Calu3 (cell line): Measurements from ENCODE around the gene OGFOD1. TPM values are rescaled to one million over a fixed set of nuclear protein-coding genes. Genes with fewer than 3 reads are reported as not detected.

Source experiments
- Bru-seq: library from RNA; stranded (reverse); fragments of 400-500 nt; gene quantifications from one replicate; lab custom pipeline; 2021; lab: Mats Ljungman, UMichigan
- BruChase-seq, 2 experiments: library from RNA; stranded (reverse); fragments of 400-500 nt; gene quantifications; one replicate each; lab custom pipeline; 2021; lab: Mats Ljungman, UMichigan
- BruUV-seq: library from RNA; stranded (reverse); fragments of 400-500 nt; replicated peaks from 2 replicates; lab custom pipeline; 2021; lab: Mats Ljungman, UMichigan
- CTCF ChIA-PET: fragments of 300-600 bp; sonication (Branson Sonifier 250); formaldehyde crosslinking; loops from one replicate; lab custom pipeline; 2022; ENCODE audit warnings: antibody characterized with exemption; lab: Charles Lee
- DNase-seq: peaks from one replicate; pipeline ENCODE4 v3.0.0; 2022
- H3K27ac Mint-ChIP-seq: one replicate; pipeline ENCODE4 v1.8.0; 2022; ENCODE audit warnings: mixed read lengths; ENCODE audit not compliant: unreplicated experiment
- H3K27me3 Mint-ChIP-seq: one replicate; pipeline ENCODE4 v1.8.0; 2022; ENCODE audit warnings: mixed read lengths; ENCODE audit not compliant: unreplicated experiment
- H3K36me3 Mint-ChIP-seq: one replicate; pipeline ENCODE4 v1.8.0; 2022; ENCODE audit warnings: mild to moderate bottlenecking, moderate library complexity, mixed read lengths; ENCODE audit not compliant: insufficient read depth, unreplicated experiment
- H3K4me1 Mint-ChIP-seq: one replicate; pipeline ENCODE4 v1.8.0; 2022; ENCODE audit warnings: mild to moderate bottlenecking, low read depth, mixed read lengths; ENCODE audit not compliant: unreplicated experiment
- H3K4me3 Mint-ChIP-seq: one replicate; pipeline ENCODE4 v1.8.0; 2022; ENCODE audit warnings: mild to moderate bottlenecking, low read depth, moderate library complexity, mixed read lengths; ENCODE audit not compliant: unreplicated experiment
- H3K9me3 Mint-ChIP-seq: one replicate; pipeline ENCODE4 v1.8.0; 2022; ENCODE audit warnings: low read depth, mixed read lengths; ENCODE audit not compliant: unreplicated experiment
- intact Hi-C: fragments of 100-400 bp; cut with micrococcal nuclease; formaldehyde crosslinking; loops from one replicate; pipeline ENCODE4 v1.10.0; 2022; ENCODE audit not compliant: unreplicated experiment
- long read RNA-seq: library from polyadenylated mRNA; stranded (forward); transcript quantifications from one replicate; pipeline ENCODE4 v2.0.0, GENCODE V29; 2022
- total RNA-seq: library from RNA; stranded (reverse); gene quantifications from 2 replicates; pipeline ENCODE4 v1.2.3, GENCODE V29; 2022
- TF ChIP-seq, protein P1 (sequence below): fragments of 200-600 bp; IDR thresholded peaks from one replicate; pipeline ENCODE4 v1.8.0; 2022; ENCODE audit warnings: antibody characterized with exemption; ENCODE audit not compliant: unreplicated experiment

OGFOD1 gene
- 59.6 and 60.6 TPM in 2 replicates for total RNA-seq
- percentile 83 among the genes with signal in this experiment for Bru-seq, nascent RNA
- percentile 79 among the genes with signal in this experiment for BruChase-seq, experiment 1, labeled RNA remaining after a 6-hour chase
- percentile 84 among the genes with signal in this experiment for BruChase-seq, experiment 2, labeled RNA remaining after a 2-hour chase
- long read RNA-seq, full-length matches to known transcripts: 55 of 80 reads
- long read RNA-seq, partial matches to known transcripts: 16 of 80 reads
- long read RNA-seq, other reads (novel, unspliced or antisense): 9 of 80 reads

GRCh38 chr16:56450986-56451752 lies at the start of gene OGFOD1, which contains the start of gene NUDT21:
Gene OGFOD1 (plus strand): TSS chr16:56451554. CDS start chr16:56451613, 59 bp downstream.
Gene NUDT21 (minus strand): TSS chr16:56451332. CDS start chr16:56451202, 130 bp downstream.
- Mint-ChIP-seq H3K27me3 (no peaks in the 10 kb centered on the region), H3K4me3 (peak within 1 kb of the TSS; percentile 77), H3K4me1 (peaks cover 29% of the 10 kb centered on the region), H3K9me3 (no peaks in the 10 kb centered on the region), H3K27ac (peak within 1 kb of the TSS; percentile 76), H3K36me3 (peaks cover 55% of the 10 kb centered on the region)
- CTCF ChIA-PET: interaction anchor here (1.0 to 1.1 kb wide), 6 partner anchors 28 to 251 kb away, joined by 3 to 9 read pairs (median 4); no protein-coding TSS in a partner anchor
- intact Hi-C loops: no loop called here
- peak; percentile 96 for DNase-seq
- BruUV-seq: no TSS peak
- TF ChIP-seq, protein P1, sequence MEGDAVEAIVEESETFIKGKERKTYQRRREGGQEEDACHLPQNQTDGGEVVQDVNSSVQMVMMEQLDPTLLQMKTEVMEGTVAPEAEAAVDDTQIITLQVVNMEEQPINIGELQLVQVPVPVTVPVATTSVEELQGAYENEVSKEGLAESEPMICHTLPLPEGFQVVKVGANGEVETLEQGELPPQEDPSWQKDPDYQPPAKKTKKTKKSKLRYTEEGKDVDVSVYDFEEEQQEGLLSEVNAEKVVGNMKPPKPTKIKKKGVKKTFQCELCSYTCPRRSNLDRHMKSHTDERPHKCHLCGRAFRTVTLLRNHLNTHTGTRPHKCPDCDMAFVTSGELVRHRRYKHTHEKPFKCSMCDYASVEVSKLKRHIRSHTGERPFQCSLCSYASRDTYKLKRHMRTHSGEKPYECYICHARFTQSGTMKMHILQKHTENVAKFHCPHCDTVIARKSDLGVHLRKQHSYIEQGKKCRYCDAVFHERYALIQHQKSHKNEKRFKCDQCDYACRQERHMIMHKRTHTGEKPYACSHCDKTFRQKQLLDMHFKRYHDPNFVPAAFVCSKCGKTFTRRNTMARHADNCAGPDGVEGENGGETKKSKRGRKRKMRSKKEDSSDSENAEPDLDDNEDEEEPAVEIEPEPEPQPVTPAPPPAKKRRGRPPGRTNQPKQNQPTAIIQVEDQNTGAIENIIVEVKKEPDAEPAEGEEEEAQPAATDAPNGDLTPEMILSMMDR: no peak

- CTCF ChIA-PET: interaction anchor here (0.7 kb wide), 1 partner anchor 1084 kb away, joined by 3 read pairs; no protein-coding TSS in a partner anchor
- no peaks in the 10 kb centered on the region for H3K27me3 Mint-ChIP-seq
- no peak for DNase-seq
- TF ChIP-seq, protein P1: no peak
- H3K27ac Mint-ChIP-seq: peak overlapping the region; percentile 63
- H3K4me1 Mint-ChIP-seq: peaks cover 18% of the 10 kb centered on the region
- no peaks in the 10 kb centered on the region for H3K9me3 Mint-ChIP-seq
- no TSS peak for BruUV-seq
- peaks cover 38% of the 10 kb centered on the region for H3K36me3 Mint-ChIP-seq
- no peak overlapping the region for H3K4me3 Mint-ChIP-seq
- intact Hi-C loops: loop anchor here (5.0 kb wide), 1 partner anchor 41 kb away; no protein-coding TSS in a partner anchor
These were observed 45.2 kb upstream of the OGFOD1 start for GRCh38 chr16:56405977-56406672.

DNA sequence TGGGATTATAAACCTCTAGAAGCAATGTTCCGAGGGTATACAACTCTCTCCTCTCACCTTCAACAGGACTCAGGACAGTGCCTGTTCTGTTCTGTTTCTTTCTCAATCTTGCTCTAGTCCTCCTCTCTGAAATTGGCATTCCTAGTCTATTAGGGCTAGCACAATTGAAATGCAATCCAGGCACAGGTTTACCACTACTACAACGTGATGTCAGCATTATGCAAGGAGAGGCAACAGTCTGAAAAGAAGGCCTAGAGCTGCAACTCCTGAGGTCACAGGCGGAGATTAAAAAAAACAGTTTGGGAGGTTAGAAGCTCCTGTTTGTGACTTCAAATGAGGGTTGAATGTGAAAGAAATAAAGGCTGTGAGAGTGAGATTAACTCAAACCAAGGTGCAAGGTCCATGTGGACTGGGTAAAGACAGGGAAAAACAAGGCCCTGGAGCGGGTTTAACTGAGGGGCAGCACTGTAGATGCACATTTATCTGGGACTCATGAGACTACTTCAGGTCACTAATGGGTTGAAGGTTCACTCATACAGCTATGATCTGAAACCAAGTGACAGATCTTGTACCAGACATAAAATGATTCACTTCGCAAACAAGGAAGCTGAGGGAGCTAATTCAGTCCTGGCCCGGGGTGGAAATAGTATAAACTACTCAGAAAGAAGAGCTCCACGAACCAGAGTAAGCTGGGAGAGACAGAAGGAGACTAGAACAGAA lies 42.8 kb upstream of the OGFOD1 start:
- CTCF ChIA-PET: interaction anchor here (0.5 to 1.8 kb wide), 6 partner anchors 12 to 293 kb away, joined by 4 to 10 read pairs (median 8); partner anchors contain the start of genes NUDT21 and OGFOD1
- intact Hi-C loops: loop anchor here (5.0 kb wide), 1 partner anchor 39 kb away; no protein-coding TSS in a partner anchor
- H3K36me3 Mint-ChIP-seq: peaks cover 48% of the 10 kb centered on the region

More for the DNA sequence above, 42.8 kb upstream of the OGFOD1 start:
- DNase-seq: peak; percentile 47
- no TSS peak for BruUV-seq
- H3K4me3 Mint-ChIP-seq: peak overlapping the region; percentile 65
- no peaks in the 10 kb centered on the region for H3K27me3 Mint-ChIP-seq
- H3K27ac Mint-ChIP-seq: peak overlapping the region; percentile 96
- H3K4me1 Mint-ChIP-seq: peaks cover 18% of the 10 kb centered on the region
- TF ChIP-seq, protein P1: no peak
- H3K9me3 Mint-ChIP-seq: no peaks in the 10 kb centered on the region
